Right ventricle myocardium inferior (tissue), 1 donor: Measurements from ENCODE around the gene GHRHR. TPM values are rescaled to one million over a fixed set of nuclear protein-coding genes. Genes with fewer than 3 reads are reported as not detected.
A peak's percentile ranks its signal among the peaks of the same experiment; 100 is the strongest.

Experiments
- ATAC-seq: fragments of 200-7000 bp; cut with Tn5 transposase; one replicate; pipeline ENCODE4 v1.9.1; 2020; ENCODE audit warnings: mild to moderate bottlenecking, moderate library complexity
- DNase-seq: peaks from one replicate; pipeline ENCODE4 v3.0.0; 2021; ENCODE audit errors: missing footprints
- intact Hi-C: fragments of 100-400 bp; cut with DNase I; formaldehyde crosslinking; loops from one replicate; pipeline ENCODE4 v1.11.0; 2022
- total RNA-seq: library from RNA; stranded (reverse); fragmentation: NEBNext Ultra II Directional; extraction: Animal tissue kit (Norgen Biotek cat#: 25700); gene quantifications from one replicate; pipeline ENCODE4 v1.2.1, GENCODE V29; 2021
- donor health status: DM: no; HTN: yes; CAD: no; lungs with severe emphysema.

GHRHR gene
- total RNA-seq, 1 donor from 2014 or later = not detected

DNA sequence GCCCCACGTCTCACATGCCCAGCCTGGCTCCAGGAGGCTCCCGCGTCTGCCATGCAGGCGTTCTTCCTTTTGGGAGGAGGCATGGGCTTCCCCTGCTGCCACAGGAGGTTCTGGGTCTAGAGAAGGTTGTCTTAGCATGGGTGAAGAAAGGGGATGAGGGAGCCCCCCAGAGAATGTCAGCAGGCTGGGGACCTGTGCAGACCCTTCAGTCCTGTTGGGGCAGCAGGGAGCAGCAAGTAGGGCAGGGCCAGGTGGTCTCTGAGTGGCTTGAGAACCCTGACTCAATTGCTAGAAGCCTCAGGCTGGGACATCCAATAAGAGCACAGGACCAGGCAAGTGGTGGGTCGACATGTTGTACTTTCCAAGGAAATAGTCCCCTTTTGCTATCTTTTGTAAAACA is 54.0 kb downstream of the GHRHR start:
- DNase-seq (no peak), ATAC-seq (no peak)
- intact Hi-C loops = no loop called here

- DNase-seq (no peak), ATAC-seq (no peak)
- intact Hi-C loops = no loop called here
Measured at GRCh38 chr7:31019509-31019908, 55.8 kb downstream of the GHRHR start.

DNA sequence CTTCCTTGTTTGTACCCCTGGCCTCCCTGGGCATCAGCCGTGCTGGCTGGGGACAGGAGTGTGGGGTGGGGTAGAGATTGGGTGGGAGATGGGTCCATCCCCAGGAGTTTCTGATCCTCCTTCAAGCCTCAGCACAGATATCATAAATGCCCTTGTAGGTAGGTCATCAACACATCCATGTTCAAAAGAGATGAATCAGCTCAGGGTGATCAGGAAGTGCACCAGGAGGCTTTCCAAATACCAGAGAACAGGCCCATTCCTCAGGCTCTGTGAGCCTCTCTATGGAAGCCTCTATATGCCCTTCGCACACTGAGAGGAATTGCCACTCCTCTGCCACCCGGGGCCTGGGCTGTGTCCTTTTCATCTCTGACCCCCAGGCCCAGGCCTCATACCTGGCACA is 56.4 kb downstream of the GHRHR start:
- intact Hi-C loops = no loop called here
- DNase-seq = no peak
- no peak for ATAC-seq

DNA sequence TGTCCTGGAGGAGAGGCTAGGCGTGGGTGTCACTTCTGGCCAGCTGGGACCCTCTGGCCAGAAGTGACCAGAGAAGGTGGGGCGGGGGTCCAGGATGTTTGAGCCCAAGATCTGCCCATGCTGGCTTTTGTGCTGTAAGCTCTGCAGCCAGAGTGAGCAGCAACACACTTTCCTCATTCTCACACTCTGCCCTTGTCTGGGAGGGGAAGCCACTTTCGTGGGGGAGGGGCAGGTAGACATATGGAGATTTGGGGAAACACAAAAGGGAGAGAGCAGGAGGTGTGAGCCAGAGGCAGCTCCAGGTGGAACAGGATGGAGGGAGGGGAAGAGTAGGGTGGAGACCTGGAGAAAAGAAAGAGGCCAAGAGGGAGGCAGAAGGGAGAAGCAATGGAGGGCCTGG is 56.9 kb downstream of the GHRHR start:
- DNase-seq (no peak), ATAC-seq (no peak)
- intact Hi-C loops = no loop called here

DNA sequence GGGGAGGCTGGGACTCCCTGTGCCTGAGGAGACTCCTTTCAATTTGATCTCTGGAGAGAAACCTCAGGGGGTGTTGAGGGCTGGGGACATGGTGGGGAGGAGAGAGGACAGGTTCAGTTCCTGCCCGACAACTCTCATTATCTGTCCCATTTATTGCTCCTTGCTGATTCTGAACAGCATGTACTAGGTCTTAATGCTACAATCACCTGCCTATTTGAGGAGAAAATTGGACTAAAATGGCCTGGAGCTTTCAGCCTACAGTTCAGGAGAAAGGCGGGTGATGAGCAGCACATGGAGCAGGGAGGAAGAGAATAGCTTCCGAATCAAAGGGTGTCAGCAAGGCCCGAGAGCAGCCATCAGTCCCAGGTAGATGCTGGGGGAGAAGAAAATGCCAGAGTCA is 58.4 kb downstream of the GHRHR start:
- DNase-seq (no peak), ATAC-seq (no peak)
- intact Hi-C loops = no loop called here

DNA sequence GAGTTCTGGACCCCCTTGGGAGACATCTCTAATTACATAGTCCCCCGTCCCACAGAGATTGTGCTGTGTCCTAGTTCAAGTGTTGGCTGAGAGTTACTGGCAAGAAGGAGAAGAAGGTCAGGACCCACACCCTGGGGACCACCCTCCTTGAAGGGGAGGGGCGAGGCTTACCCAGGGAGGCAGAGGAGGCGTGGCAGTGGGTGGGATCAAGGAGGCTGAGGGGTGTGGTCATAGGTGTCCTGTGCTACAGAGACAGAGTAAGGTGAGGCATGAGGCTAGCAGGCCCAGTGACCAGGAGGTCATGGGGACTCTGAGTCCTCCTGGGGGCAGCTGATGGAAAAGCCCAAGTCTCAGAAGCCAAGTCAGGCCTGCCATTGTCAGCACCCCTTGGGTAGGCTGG is 59.0 kb downstream of the GHRHR start:
- ATAC-seq (no peak), DNase-seq (no peak)
- intact Hi-C loops = no loop called here

GRCh38 chr7:31023877-31024276 is 60.1 kb downstream of the GHRHR start:
- intact Hi-C loops = no loop called here
- ATAC-seq = no peak
- no peak for DNase-seq

DNA sequence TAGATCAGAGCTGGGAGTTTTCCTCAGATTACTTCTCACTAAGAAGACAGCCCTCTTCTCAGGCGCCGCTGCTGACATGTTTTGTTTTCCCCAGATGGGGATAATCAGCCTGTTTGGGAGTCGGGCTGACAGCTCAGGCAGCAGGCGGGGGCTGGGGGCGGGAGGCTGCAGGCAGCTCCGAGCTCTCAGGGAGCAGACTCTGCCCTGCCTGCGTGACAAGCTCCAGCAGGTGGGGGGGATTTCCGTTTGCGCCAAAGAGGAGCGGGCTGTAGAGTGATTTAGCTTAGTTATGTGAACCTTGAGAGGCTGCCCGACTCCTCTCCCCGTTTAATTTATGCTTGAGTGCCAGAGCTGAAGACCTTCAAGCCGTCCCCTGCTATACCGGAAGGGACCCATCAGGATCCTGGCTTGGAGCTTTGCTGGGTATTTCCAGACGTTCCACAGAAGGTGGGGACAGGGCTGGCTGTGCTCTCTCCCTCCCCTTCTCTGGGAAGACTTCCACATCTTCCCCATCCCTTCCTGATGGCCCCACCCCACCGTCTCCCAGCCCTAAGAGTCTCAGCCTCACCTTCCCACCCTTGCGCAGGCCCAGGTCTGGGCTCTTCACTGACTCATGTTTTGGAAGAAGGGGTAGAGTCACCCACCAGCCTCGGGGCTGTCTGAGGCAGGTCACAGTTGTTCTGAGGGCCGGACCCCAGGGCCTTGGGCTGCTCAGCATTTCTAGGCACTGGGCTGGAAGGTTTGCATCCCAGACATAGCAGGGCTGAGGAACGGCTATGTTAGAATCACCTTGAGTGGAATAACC is 63.6 kb downstream of the GHRHR start:
- ATAC-seq (peak; percentile 72), DNase-seq (peak; percentile 69)
- intact Hi-C loops = no loop called here

- DNase-seq (no peak), ATAC-seq (no peak)
- intact Hi-C loops = no loop called here
Measured at GRCh38 chr7:31028006-31028405, 64.3 kb downstream of the GHRHR start.

DNA sequence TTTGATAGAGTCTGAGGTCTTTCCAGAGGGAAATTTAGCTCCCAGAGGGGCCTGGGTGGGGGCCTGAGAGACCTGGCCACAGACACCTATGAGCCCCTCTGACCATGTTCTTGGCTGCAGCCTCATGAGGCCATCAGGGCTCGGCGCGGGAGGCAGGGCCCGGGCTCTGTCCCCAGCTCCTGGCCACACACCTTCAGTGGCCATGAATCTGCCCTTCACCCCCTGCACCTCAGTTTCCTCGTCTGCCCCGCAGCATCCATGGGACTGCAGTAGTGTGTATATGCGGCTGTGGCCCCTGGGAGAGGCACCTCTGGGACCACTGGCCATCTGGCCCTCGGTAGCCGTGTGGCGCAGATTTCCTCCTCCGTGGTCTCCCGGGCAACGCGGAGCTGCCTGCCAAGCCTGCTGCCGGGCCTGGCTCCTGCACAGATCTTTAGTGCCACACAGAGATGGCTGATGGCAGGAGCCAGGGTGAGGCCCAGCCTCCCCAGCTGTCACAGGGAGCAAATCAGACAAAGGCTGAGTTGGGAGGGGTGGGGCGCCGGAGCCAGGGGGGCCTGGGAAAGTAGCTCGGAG is 64.8 kb downstream of the GHRHR start:
- intact Hi-C loops = no loop called here
- ATAC-seq = no peak

More for the DNA sequence above, 64.8 kb downstream of the GHRHR start:
- DNase-seq = no peak

Other genes with a start within 250 kb of the GHRHR start
- gene INMT, start 211.8 kb upstream of the GHRHR start, total RNA-seq = 48.1 TPM
- gene MINDY4, start 192.5 kb upstream of the GHRHR start, total RNA-seq = 3.5 TPM
- gene AQP1, start 52.1 kb upstream of the GHRHR start, total RNA-seq = 284 TPM
- 5.8 TPM for gene ADCYAP1R1, start 88.4 kb downstream of the GHRHR start, total RNA-seq